Activated B cell treated with CpG ODN at 0.5 μM for 24 hours (primary cell): ENCODE results near the gene ZNF783. TPM values are rescaled to one million over a fixed set of nuclear protein-coding genes. Genes with fewer than 3 reads are reported as not detected.
"Not testable (repeated sequence)": the region's sequence is repeated elsewhere in the genome, so short reads cannot be mapped to it uniquely, and the experiment has no call there.

Source experiments
- ATAC-seq: fragments of 200-7000 bp; cut with Tn5 transposase; one replicate; pipeline ENCODE4 v1.10.0; 2021; ENCODE audit warnings: low read depth, mild to moderate bottlenecking, moderate library complexity
- CTCF ChIA-PET: fragments of 350-600 bp; sonication (Branson Sonifier 250); formaldehyde crosslinking; loops from one replicate; lab custom pipeline; 2021; ENCODE audit warnings: antibody characterized with exemption; lab: Charles Lee
- POLR2A ChIA-PET: fragments of 350-600 bp; sonication (Branson Sonifier 250); formaldehyde crosslinking; loops from one replicate; lab custom pipeline; 2021; ENCODE audit warnings: antibody characterized with exemption; lab: Charles Lee
- DNase-seq: peaks from one replicate; pipeline ENCODE4 v3.0.0; 2022
- H3K27ac Mint-ChIP-seq: one replicate; pipeline ENCODE4 v1.8.0; 2020; ENCODE audit warnings: mixed read lengths
- H3K27me3 Mint-ChIP-seq: one replicate; pipeline ENCODE4 v1.8.0; 2021; ENCODE audit warnings: mixed read lengths
- H3K36me3 Mint-ChIP-seq: one replicate; pipeline ENCODE4 v1.8.0; 2021; ENCODE audit warnings: low read depth, mixed read lengths
- H3K4me1 Mint-ChIP-seq: one replicate; pipeline ENCODE4 v1.8.0; 2021; ENCODE audit warnings: mixed read lengths
- H3K4me3 Mint-ChIP-seq: one replicate; pipeline ENCODE4 v1.8.0; 2020; ENCODE audit warnings: mild to moderate bottlenecking, mixed read lengths
- H3K9me3 Mint-ChIP-seq: one replicate; pipeline ENCODE4 v1.8.0; 2020; ENCODE audit warnings: mixed read lengths
- CTCF ChIP-seq: fragments of 200-600 bp; IDR thresholded peaks from one replicate; pipeline ENCODE4 v1.8.0; 2022; ENCODE audit warnings: antibody characterized with exemption, mild to moderate bottlenecking
- intact Hi-C: fragments of 100-400 bp; cut with micrococcal nuclease; formaldehyde crosslinking; loops from one replicate; pipeline ENCODE4 v1.15.1; 2024
- total RNA-seq: library from RNA; stranded (reverse); gene quantifications from 2 replicates; pipeline ENCODE4 v1.2.3, GENCODE V29; 2022

The ZNF783 gene
- total RNA-seq, 1 donor from 2014 or later: 34.1 TPM

- intact Hi-C loops: no loop called here
- CTCF ChIA-PET: no interaction called here
- no peak overlapping the region for H3K27ac Mint-ChIP-seq
- DNase-seq (no peak), ATAC-seq (no peak)
- peaks cover 18% of the 10 kb centered on the region for H3K4me1 Mint-ChIP-seq
- no peak for TF ChIP-seq CTCF
- H3K4me3 Mint-ChIP-seq: no peak overlapping the region
- POLR2A ChIA-PET: no interaction called here
- peaks cover 59% of the 10 kb centered on the region for H3K36me3 Mint-ChIP-seq
- H3K27me3 Mint-ChIP-seq: no peaks in the 10 kb centered on the region
- no peaks in the 10 kb centered on the region for H3K9me3 Mint-ChIP-seq
Measured at GRCh38 chr7:149266451-149266850, 4.5 kb downstream of the ZNF783 start.

- Mint-ChIP-seq H3K4me1 (peaks cover 13% of the 10 kb centered on the region), H3K27me3 (no peaks in the 10 kb centered on the region), H3K9me3 (no peaks in the 10 kb centered on the region), H3K27ac (no peak overlapping the region), H3K36me3 (peaks cover 70% of the 10 kb centered on the region), H3K4me3 (no peak overlapping the region)
- intact Hi-C loops: no loop called here
- ChIA-PET CTCF (no interaction called here), POLR2A (interaction anchor here (0.6 kb wide), 1 partner anchor 504 kb away, joined by 14 read pairs; no protein-coding TSS in a partner anchor)
- ATAC-seq: no peak
- no peak for TF ChIP-seq CTCF
- DNase-seq: no peak
Measured at GRCh38 chr7:149267733-149268132, 5.7 kb downstream of the ZNF783 start.

- H3K4me3 Mint-ChIP-seq, DNase-seq, H3K27me3 Mint-ChIP-seq, H3K9me3 Mint-ChIP-seq, ATAC-seq, CTCF ChIA-PET, H3K27ac Mint-ChIP-seq, intact Hi-C loops, POLR2A ChIA-PET, H3K4me1 Mint-ChIP-seq: not testable (repeated sequence)
- H3K36me3 Mint-ChIP-seq: peaks cover 79% of the 10 kb centered on the region
Measured at GRCh38 chr7:149274424-149274823, 12.4 kb downstream of the ZNF783 start.

GRCh38 chr7:149277871-149278270, 15.9 kb downstream of the ZNF783 start:
- Mint-ChIP-seq H3K4me1 (peaks cover 6% of the 10 kb centered on the region), H3K9me3 (peaks cover 5% of the 10 kb centered on the region), H3K27ac (no peak overlapping the region), H3K36me3 (peaks cover 72% of the 10 kb centered on the region), H3K27me3 (no peaks in the 10 kb centered on the region), H3K4me3 (no peak overlapping the region)
- CTCF ChIA-PET: no interaction called here
- no peak for TF ChIP-seq CTCF
- ATAC-seq (no peak), DNase-seq (no peak)
- intact Hi-C loops: no loop called here
- POLR2A ChIA-PET: no interaction called here

GRCh38 chr7:149278396-149278795, 16.4 kb downstream of the ZNF783 start:
- TF ChIP-seq CTCF: no peak
- H3K4me1 Mint-ChIP-seq: peaks cover under 1% of the 10 kb centered on the region
- no peak for ATAC-seq
- H3K36me3 Mint-ChIP-seq: peaks cover 69% of the 10 kb centered on the region
- no peak for DNase-seq
- no peak overlapping the region for H3K27ac Mint-ChIP-seq
- no peak overlapping the region for H3K4me3 Mint-ChIP-seq
- no peaks in the 10 kb centered on the region for H3K27me3 Mint-ChIP-seq
- peaks cover 5% of the 10 kb centered on the region for H3K9me3 Mint-ChIP-seq
- intact Hi-C loops: no loop called here
- ChIA-PET CTCF (no interaction called here), POLR2A (no interaction called here)

GRCh38 chr7:149279111-149279743, 17.2 kb downstream of the ZNF783 start:
- TF ChIP-seq CTCF: no peak
- intact Hi-C loops: no loop called here
- H3K9me3 Mint-ChIP-seq: peaks cover 5% of the 10 kb centered on the region
- no peaks in the 10 kb centered on the region for H3K27me3 Mint-ChIP-seq
- H3K27ac Mint-ChIP-seq: no peak overlapping the region
- peaks cover 62% of the 10 kb centered on the region for H3K36me3 Mint-ChIP-seq
- DNase-seq: no peak
- no peak overlapping the region for H3K4me3 Mint-ChIP-seq
- peaks cover 2% of the 10 kb centered on the region for H3K4me1 Mint-ChIP-seq
- POLR2A ChIA-PET: no interaction called here
- ATAC-seq: no peak
- CTCF ChIA-PET: no interaction called here
